ENCODE measurements around the gene IBA57.
"Not testable (repeated sequence)": the region's sequence is repeated elsewhere in the genome, so short reads cannot be mapped to it uniquely, and the experiment has no call there.

GRCh38 chr1:228228147-228228546, 62.5 kb downstream of the IBA57 start:
- TF ChIP-seq CTCF (IDR thresholded peaks at IDR 0.05 in 4 of 5, conservative IDR thresholded peaks at IDR 0.05 in 1 of 5); POLR2A (IDR thresholded peaks at IDR 0.05): not testable (repeated sequence)
